ENCODE data around the gene PLD5.
"Not testable (repeated sequence)": the region's sequence is repeated elsewhere in the genome, so short reads cannot be mapped to it uniquely, and the experiment has no call there.

PLD5 gene

GRCh38 chr1:242477944-242478343 is 46.6 kb downstream of the PLD5 start:
- DNase-seq, result no peak

DNA sequence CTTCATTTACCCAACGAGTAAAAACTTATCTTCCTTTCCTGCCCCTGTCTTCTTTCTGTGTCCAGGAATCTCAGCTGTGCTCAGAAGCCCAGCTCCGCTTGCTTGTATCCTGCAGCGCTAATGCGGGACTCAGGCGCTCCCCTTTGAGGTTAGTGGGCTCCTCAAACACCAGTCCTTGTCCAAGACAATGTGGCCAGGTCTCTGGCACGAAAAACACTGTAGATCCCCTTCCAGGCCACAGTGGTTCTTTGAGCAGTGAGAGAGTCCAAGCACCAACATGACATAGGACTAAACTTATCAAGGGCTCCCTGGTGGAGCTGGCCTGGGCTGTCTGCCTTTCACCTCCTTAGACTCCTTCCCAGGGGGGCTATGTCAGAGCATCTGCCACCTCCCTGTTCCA is 53.7 kb downstream of the PLD5 start:
- DNase-seq, result no peak

DNA sequence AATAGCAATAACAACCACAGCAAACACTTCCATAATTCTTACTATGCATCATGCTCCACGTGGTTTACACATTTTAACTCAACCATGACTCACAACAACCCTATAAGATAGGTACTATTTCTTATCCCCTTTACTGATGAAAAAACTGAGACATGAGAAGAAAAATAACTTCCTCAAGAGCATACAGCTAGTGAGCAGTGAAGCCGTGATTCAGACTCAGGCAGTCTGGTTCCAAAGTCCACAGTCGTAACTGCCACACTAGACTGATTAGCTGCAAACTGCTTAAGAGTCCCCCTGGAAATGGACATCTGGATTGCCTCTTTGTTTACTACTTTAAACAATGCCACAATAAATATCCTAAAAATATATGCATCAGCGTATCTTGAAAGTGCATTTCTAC is 55.7 kb downstream of the PLD5 start:
- DNase-seq, result no peak

- DNase-seq, result peak; percentile 17
Measured at GRCh38 chr1:242467556-242468145, 56.8 kb downstream of the PLD5 start.

DNA sequence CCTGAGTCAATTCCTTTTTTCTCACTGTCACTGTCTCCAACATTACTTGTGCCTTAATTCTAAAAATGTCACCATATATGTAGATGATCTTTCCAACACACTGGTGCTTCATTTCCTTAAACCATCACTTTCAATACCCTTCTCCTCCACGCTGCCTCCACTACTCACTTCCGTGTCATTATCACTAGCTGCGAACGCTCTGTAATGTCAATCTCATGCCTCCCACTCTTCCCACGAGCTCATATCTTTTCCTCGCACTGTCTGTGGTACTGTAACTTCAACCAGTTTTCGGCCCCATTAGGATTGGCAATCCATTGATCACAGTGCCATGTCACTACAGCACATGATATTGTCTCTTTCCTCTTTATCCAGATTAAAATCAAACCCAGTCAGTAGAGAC is 61.6 kb downstream of the PLD5 start:
- DNase-seq, result no peak

- not testable (repeated sequence) for DNase-seq
Measured at GRCh38 chr1:242459740-242460139, 64.8 kb downstream of the PLD5 start.

DNA sequence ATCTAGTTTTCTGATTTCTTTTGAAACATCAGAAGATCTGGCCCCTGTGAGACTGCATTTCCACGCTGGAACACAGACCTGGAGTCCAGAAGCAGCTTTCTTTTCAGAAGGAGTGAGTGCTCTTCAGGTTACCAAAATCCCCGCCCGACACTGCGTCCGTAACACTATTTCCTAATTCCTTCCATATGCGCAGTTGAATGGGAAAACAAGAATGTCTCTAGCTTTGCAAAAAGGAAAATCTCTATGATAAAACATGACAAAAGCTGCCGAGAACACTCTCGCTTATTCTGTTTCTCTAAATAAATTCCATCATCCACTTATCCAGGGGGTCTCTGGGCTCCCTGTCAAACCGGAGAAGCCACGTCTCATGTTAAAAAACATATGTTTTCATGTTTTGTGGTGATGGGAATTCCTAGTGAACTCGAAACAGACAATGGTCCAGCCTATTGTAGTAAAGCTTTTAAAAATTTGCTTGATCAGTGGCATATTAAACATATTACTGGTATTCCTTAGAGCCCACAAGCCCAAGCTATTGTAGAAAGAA is 67.7 kb downstream of the PLD5 start:
- no peak for DNase-seq

DNA sequence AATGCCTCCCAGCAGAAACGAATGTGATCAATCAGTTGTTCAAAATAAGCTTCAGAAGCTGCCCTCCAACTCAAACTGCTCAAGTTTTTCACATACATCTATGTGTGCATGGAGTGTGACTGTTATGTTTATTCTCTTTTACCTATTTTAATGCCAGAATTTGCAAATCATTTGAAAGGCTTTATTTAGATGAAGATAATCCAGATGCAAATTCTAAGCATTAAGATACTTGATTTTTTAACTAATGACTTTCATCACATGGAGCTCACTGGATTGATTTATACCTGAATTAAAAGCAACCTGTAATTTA is 69.5 kb downstream of the PLD5 start:
- DNase-seq, result no peak

DNA sequence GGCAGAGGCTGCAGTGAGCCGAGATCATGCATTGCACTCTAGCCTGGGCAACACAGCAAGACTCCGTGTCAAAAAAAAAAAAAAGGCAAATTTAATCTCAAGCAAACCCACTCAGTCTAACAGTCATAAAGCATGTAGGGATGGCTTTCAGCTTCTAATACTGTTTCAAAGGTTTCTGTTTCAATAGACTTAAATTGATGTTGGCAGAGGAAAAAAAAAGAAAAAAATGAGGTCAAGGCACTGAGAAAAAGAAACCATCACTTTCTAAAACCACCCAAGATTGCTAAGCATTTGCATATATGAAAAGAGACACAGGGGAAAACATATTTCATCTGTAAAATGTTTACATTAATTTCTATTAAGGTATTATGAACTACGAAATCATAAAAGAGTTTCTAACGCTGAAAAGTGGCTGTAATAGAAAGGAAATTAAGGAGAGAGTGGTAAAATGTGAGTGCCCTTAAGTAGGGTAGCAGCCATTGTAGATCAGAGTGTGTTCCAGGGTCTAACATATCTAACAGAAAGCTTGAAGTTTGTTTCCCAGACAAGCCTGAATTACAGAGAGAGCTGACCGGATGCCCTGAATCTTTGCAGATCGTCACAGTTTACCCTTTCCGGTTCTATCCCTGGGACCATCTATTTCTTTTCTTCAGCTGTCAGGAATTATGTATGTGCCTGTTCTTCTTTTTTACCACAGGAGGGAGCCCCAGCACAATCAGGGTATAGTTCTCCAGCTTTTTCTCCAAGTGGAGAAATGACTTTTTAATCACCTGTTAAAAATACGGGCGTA is 70.0 kb downstream of the PLD5 start:
- DNase-seq, result peak; percentile 46

GRCh38 chr1:242452573-242452972 is 71.9 kb downstream of the PLD5 start:
- no peak for DNase-seq

- no peak for DNase-seq
Measured at GRCh38 chr1:242449661-242450060, 74.8 kb downstream of the PLD5 start.

GRCh38 chr1:242448910-242449645 is 75.4 kb downstream of the PLD5 start:
- no peak for DNase-seq

- DNase-seq, result no peak
Measured at GRCh38 chr1:242447689-242448088, 76.8 kb downstream of the PLD5 start.

DNA sequence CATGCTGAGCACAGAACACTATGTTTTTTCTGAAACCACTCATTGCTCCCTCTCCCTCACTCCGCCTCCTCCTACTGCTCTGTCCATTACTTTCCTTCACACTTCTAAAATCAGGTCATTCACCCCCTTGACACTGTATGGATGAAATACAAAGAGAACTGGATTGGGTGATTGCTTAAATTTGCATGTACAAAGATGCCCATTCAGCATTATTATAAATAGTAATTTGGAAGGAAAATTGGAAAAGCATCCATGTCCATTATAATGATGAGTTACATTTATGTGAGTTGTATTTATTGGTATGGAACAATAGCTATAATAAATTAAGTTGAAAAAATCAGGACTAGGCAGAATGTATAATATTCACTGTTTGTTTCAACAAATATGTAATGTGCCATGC is 83.7 kb downstream of the PLD5 start:
- no peak for DNase-seq

GRCh38 chr1:242435200-242435599 is 89.3 kb downstream of the PLD5 start:
- DNase-seq, result no peak

DNA sequence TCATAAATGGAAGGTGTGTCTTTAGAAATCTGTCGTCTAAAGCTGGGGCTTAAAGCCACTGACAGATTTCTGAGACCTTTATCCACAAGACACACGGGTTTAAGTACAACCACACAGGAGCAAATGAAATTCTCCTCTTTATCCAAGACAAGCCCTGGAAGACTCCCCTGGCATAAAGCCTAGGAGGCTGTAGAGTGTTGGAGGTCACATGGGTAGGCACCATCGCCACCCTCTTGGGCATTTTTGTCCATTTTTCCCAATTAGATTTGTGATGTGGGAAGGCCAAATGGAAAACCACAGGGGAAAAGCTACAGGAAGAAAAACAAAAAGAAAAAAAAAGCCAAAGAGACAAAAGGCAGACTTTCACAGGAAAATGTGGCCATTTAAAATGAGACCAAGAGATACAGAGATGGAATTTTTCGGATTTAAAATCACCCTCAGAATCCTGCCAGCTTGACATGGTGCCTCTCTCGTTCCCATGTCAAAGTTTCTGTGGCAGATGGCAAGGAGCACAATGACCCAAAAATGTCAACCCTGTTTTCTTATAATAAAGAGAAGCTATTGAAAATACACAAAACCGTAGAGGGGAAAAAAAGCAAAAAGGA is 91.9 kb downstream of the PLD5 start:
- no peak for DNase-seq

- DNase-seq, result no peak
Measured at GRCh38 chr1:242431786-242432185, 92.7 kb downstream of the PLD5 start.

DNA sequence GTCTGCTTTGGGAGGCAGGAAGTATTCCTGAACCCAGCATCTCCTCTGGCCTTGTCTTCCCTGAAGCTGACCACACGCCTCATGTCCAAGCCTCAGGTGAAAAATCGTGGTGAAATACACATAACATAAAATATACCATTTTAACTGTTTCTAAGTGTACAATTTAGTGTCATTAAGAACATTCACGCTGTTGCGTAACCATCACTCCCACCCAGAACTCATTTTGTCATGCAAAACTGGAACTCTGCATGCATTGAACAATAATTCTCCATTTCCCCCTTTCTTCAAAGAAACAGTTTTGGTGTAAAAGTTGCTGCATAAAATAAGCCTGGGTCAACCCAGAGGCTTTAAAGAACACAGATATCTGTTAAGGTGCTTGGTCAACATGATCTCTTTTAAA is 93.5 kb downstream of the PLD5 start:
- no peak for DNase-seq

GRCh38 chr1:242428399-242429190 is 95.9 kb downstream of the PLD5 start:
- DNase-seq, result no peak

DNA sequence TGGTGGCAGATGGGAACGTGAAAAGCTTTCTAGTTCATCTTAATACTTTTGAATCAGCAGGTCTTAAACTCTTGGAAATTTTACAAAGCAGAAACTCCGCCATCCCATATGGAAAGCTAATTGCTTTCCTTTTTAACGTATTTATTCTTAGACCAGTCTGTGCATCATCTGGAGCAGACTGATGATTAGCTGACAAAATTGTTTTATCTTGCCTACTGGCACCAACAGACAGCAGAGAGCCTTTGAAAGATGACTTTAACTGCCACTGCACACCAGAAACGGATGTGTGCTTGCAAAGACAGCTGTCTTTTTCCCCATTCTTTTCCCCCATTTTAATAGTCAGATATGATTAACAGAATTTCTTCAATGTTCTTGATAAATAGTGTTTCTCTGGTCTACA is 97.0 kb downstream of the PLD5 start:
- DNase-seq, result no peak

DNA sequence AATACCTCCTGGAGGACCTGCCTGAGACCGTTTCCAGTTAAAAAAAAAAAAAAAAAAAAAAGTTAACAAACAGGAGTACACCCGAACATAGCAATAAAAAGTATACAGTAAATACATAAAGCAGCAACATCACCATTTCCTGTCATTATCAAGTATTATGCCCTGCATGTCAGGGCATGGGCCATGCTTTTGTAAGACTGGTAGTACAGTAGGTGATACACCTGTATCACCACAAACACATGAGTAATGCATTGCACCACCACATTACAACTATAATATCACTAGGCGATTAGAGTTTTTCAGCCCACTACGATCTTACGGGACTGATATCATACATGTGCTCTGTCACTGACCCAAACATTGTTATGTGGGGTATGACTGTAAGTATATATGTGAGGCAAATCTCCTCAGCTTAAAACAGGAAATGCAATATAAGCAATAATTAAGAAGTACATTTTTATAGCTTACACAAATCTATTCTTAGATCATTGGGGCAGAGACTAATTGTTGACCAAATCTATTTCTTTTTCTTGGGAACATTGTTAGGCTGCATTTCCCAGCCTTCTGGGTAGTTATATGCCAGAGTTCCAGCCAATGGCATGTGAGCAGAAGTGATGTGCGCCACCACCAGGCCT is 98.1 kb downstream of the PLD5 start:
- no peak for DNase-seq

DNA sequence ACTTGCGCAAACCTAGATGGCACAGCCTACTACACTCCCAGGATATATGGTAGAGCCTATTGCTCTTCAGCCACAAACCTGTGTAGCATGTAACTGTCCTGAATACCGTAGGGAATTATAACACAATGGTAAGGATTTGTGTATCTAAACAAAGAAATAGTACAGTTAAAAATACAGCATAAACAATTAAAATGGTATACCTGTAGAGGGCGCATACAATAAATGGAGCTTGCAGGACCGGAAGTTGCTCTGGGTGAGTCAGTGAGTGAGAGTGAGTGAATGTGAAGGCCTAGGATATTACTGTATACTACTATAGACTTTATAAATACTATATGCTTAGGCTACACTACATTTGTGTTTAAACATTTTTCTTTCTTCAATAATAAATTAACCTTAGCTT is 99.3 kb downstream of the PLD5 start:
- DNase-seq, result peak; percentile 4
